Activated B cell treated with CpG ODN at 0.5 μM for 24 hours (primary cell): Measurements from ENCODE around the gene SMC1A. TPM values are rescaled to one million over a fixed set of nuclear protein-coding genes. Genes with fewer than 3 reads are reported as not detected.

ENCODE experiments used
- ATAC-seq: fragments of 200-7000 bp; cut with Tn5 transposase; one replicate; pipeline ENCODE4 v1.10.0; 2021; ENCODE audit warnings: low read depth, mild to moderate bottlenecking, moderate library complexity
- CTCF ChIA-PET: fragments of 350-600 bp; sonication (Branson Sonifier 250); formaldehyde crosslinking; loops from one replicate; lab custom pipeline; 2021; ENCODE audit warnings: antibody characterized with exemption; lab: Charles Lee
- POLR2A ChIA-PET: fragments of 350-600 bp; sonication (Branson Sonifier 250); formaldehyde crosslinking; loops from one replicate; lab custom pipeline; 2021; ENCODE audit warnings: antibody characterized with exemption; lab: Charles Lee
- DNase-seq: peaks from one replicate; pipeline ENCODE4 v3.0.0; 2022
- H3K27ac Mint-ChIP-seq: one replicate; pipeline ENCODE4 v1.8.0; 2020; ENCODE audit warnings: mixed read lengths
- H3K27me3 Mint-ChIP-seq: one replicate; pipeline ENCODE4 v1.8.0; 2021; ENCODE audit warnings: mixed read lengths
- H3K36me3 Mint-ChIP-seq: one replicate; pipeline ENCODE4 v1.8.0; 2021; ENCODE audit warnings: low read depth, mixed read lengths
- H3K4me1 Mint-ChIP-seq: one replicate; pipeline ENCODE4 v1.8.0; 2021; ENCODE audit warnings: mixed read lengths
- H3K4me3 Mint-ChIP-seq: one replicate; pipeline ENCODE4 v1.8.0; 2020; ENCODE audit warnings: mild to moderate bottlenecking, mixed read lengths
- H3K9me3 Mint-ChIP-seq: one replicate; pipeline ENCODE4 v1.8.0; 2020; ENCODE audit warnings: mixed read lengths
- CTCF ChIP-seq: fragments of 200-600 bp; IDR thresholded peaks from one replicate; pipeline ENCODE4 v1.8.0; 2022; ENCODE audit warnings: antibody characterized with exemption, mild to moderate bottlenecking
- intact Hi-C: fragments of 100-400 bp; cut with micrococcal nuclease; formaldehyde crosslinking; loops from one replicate; pipeline ENCODE4 v1.15.1; 2024
- total RNA-seq: library from RNA; stranded (reverse); gene quantifications from 2 replicates; pipeline ENCODE4 v1.2.3, GENCODE V29; 2022

SMC1A gene
- total RNA-seq, 1 donor from 2014 or later = 75.8 TPM

GRCh38 chrX:53441531-53442321 lies 19.3 kb upstream of the SMC1A start:
- CTCF ChIA-PET = no interaction called here
- H3K36me3 Mint-ChIP-seq = no peaks in the 10 kb centered on the region
- H3K4me3 Mint-ChIP-seq = peak overlapping the region; percentile 83
- ATAC-seq (peak; percentile 92), DNase-seq (peak; percentile 61)
- no peak overlapping the region for H3K27ac Mint-ChIP-seq
- no peaks in the 10 kb centered on the region for H3K9me3 Mint-ChIP-seq
- H3K27me3 Mint-ChIP-seq = peaks cover 9% of the 10 kb centered on the region
- POLR2A ChIA-PET = interaction anchor here (1.0 kb wide), 1 partner anchor 216 kb away, joined by 3 read pairs; no protein-coding TSS in a partner anchor
- intact Hi-C loops = no loop called here
- TF ChIP-seq CTCF = no peak
- peaks cover 7% of the 10 kb centered on the region for H3K4me1 Mint-ChIP-seq

GRCh38 chrX:53440621-53441517 lies 18.4 kb upstream of the SMC1A start:
- CTCF ChIA-PET = interaction anchor here (0.7 kb wide), 1 partner anchor 155 kb away, joined by 3 read pairs; no protein-coding TSS in a partner anchor
- intact Hi-C loops = no loop called here
- peaks cover 9% of the 10 kb centered on the region for H3K27me3 Mint-ChIP-seq
- H3K4me1 Mint-ChIP-seq = peaks cover 11% of the 10 kb centered on the region
- no peak for TF ChIP-seq CTCF
- no peak overlapping the region for H3K27ac Mint-ChIP-seq
- H3K9me3 Mint-ChIP-seq = no peaks in the 10 kb centered on the region
- peak overlapping the region; percentile 83 for H3K4me3 Mint-ChIP-seq
- no peak for ATAC-seq
- no peaks in the 10 kb centered on the region for H3K36me3 Mint-ChIP-seq
- no peak for DNase-seq
- POLR2A ChIA-PET = interaction anchor here (1.0 kb wide), 1 partner anchor 215 kb away, joined by 3 read pairs; no protein-coding TSS in a partner anchor

DNA sequence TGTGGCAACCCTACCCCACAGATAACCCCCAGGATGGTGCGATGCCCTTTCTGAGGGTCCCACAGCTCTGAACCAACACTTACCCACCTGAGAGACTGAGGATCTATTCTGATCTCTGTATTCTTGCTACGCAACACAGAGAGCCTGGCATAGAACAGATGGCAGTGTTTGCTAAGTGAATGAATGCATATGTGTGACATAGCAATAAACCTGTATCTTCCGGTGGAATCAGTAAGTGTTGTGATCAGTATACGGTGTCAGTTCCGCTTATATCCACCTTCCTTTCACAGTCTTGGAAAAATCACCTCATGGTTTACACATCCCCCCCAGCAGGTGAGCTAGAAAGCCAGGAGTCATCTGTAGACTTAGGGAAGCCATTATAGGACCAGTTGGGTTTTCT lies 17.6 kb upstream of the SMC1A start:
- POLR2A ChIA-PET = no interaction called here
- no peak overlapping the region for H3K4me3 Mint-ChIP-seq
- intact Hi-C loops = no loop called here
- H3K4me1 Mint-ChIP-seq = peaks cover 11% of the 10 kb centered on the region
- ATAC-seq = no peak
- no peaks in the 10 kb centered on the region for H3K36me3 Mint-ChIP-seq
- no peak for DNase-seq
- peaks cover 9% of the 10 kb centered on the region for H3K27me3 Mint-ChIP-seq
- CTCF ChIA-PET = interaction anchor here (0.7 kb wide), 1 partner anchor 154 kb away, joined by 3 read pairs; no protein-coding TSS in a partner anchor
- no peaks in the 10 kb centered on the region for H3K9me3 Mint-ChIP-seq
- no peak overlapping the region for H3K27ac Mint-ChIP-seq
- TF ChIP-seq CTCF = no peak

DNA sequence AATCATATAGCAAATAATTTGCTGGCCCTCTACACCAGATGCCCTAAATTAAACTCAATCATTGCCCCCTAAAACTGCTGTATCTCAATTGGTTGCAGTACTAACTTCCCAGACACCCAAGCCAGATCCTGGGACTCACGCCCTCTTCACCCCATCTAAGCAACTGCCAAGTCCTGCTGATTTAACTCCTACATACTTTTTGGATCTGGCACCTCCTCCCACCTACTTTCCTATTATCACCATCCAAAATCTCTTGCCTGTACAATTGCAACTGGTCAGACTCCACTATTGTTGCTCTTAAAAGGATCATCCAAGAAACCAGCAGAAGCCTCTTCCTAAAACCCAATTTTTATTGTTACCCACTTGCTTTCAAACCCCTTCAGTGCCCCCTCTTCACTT lies 16.4 kb upstream of the SMC1A start:
- POLR2A ChIA-PET = no interaction called here
- Mint-ChIP-seq H3K4me3 (no peak overlapping the region), H3K36me3 (peaks cover 5% of the 10 kb centered on the region), H3K27ac (no peak overlapping the region), H3K9me3 (no peaks in the 10 kb centered on the region), H3K27me3 (peaks cover 9% of the 10 kb centered on the region), H3K4me1 (peaks cover 19% of the 10 kb centered on the region)
- no peak for DNase-seq
- intact Hi-C loops = no loop called here
- no peak for ATAC-seq
- no peak for TF ChIP-seq CTCF
- CTCF ChIA-PET = interaction anchor here (1.0 kb wide), 1 partner anchor 122 kb away, joined by 3 read pairs; no protein-coding TSS in a partner anchor
